ENCODE data around the gene RIMBP3B.
"Not testable (repeated sequence)": the region's sequence is repeated elsewhere in the genome, so short reads cannot be mapped to it uniquely, and the experiment has no call there.

Gene RIMBP3B
- total RNA-seq = 0 to 0.17 (median 0) reads per million in 3 donors

- DNase-seq; H3K27me3 ChIP-seq (replicated peaks; ENCODE audit: control insufficient read depth, insufficient read depth, low read length, poor library complexity, severe bottlenecking); H3K4me3 ChIP-seq (ENCODE audit: insufficient read depth, low read depth, low read length, poor library complexity, severe bottlenecking); H3K9me3 ChIP-seq (ENCODE audit: control insufficient read depth, low read length); H3K36me3 ChIP-seq (ENCODE audit: control insufficient read depth, insufficient read depth, low read length); H3K27ac ChIP-seq (ENCODE audit: insufficient read depth, low read length, poor library complexity, severe bottlenecking); H3K4me1 ChIP-seq (ENCODE audit: control insufficient read depth, insufficient read depth, low read length, poor library complexity, severe bottlenecking): not testable (repeated sequence)
Observed at GRCh38 chr22:21383701-21384467, at the start of gene RIMBP3B. RIMBP3B (plus strand) TSS chr22:21383751; CDS start chr22:21383859, 108 bp downstream.

- not testable (repeated sequence) for H3K27me3 ChIP-seq (replicated peaks; ENCODE audit: control insufficient read depth, insufficient read depth, low read length, poor library complexity, severe bottlenecking); H3K4me1 ChIP-seq (ENCODE audit: control insufficient read depth, insufficient read depth, low read length, poor library complexity, severe bottlenecking); H3K4me3 ChIP-seq (ENCODE audit: insufficient read depth, low read depth, low read length, poor library complexity, severe bottlenecking); H3K9me3 ChIP-seq (ENCODE audit: control insufficient read depth, low read length); H3K36me3 ChIP-seq (ENCODE audit: control insufficient read depth, insufficient read depth, low read length); H3K27ac ChIP-seq (ENCODE audit: insufficient read depth, low read length, poor library complexity, severe bottlenecking); DNase-seq
Observed at GRCh38 chr22:21357527-21357926, 26.0 kb upstream of the RIMBP3B start.

GRCh38 chr22:21360525-21360924 is 23.0 kb upstream of the RIMBP3B start:
- not testable (repeated sequence) for H3K36me3 ChIP-seq (ENCODE audit: control insufficient read depth, insufficient read depth, low read length); DNase-seq; H3K27ac ChIP-seq (ENCODE audit: insufficient read depth, low read length, poor library complexity, severe bottlenecking); H3K27me3 ChIP-seq (replicated peaks; ENCODE audit: control insufficient read depth, insufficient read depth, low read length, poor library complexity, severe bottlenecking); H3K4me1 ChIP-seq (ENCODE audit: control insufficient read depth, insufficient read depth, low read length, poor library complexity, severe bottlenecking); H3K9me3 ChIP-seq (ENCODE audit: control insufficient read depth, low read length); H3K4me3 ChIP-seq (ENCODE audit: insufficient read depth, low read depth, low read length, poor library complexity, severe bottlenecking)

- not testable (repeated sequence) for DNase-seq; H3K27me3 ChIP-seq (replicated peaks; ENCODE audit: control insufficient read depth, insufficient read depth, low read length, poor library complexity, severe bottlenecking); H3K27ac ChIP-seq (ENCODE audit: insufficient read depth, low read length, poor library complexity, severe bottlenecking); H3K4me1 ChIP-seq (ENCODE audit: control insufficient read depth, insufficient read depth, low read length, poor library complexity, severe bottlenecking); H3K4me3 ChIP-seq (ENCODE audit: insufficient read depth, low read depth, low read length, poor library complexity, severe bottlenecking); H3K9me3 ChIP-seq (ENCODE audit: control insufficient read depth, low read length); H3K36me3 ChIP-seq (ENCODE audit: control insufficient read depth, insufficient read depth, low read length)
Observed at GRCh38 chr22:21362473-21362872, 21.1 kb upstream of the RIMBP3B start.

- not testable (repeated sequence) for H3K27ac ChIP-seq (ENCODE audit: insufficient read depth, low read length, poor library complexity, severe bottlenecking); H3K9me3 ChIP-seq (ENCODE audit: control insufficient read depth, low read length); DNase-seq; H3K36me3 ChIP-seq (ENCODE audit: control insufficient read depth, insufficient read depth, low read length); H3K27me3 ChIP-seq (replicated peaks; ENCODE audit: control insufficient read depth, insufficient read depth, low read length, poor library complexity, severe bottlenecking); H3K4me3 ChIP-seq (ENCODE audit: insufficient read depth, low read depth, low read length, poor library complexity, severe bottlenecking); H3K4me1 ChIP-seq (ENCODE audit: control insufficient read depth, insufficient read depth, low read length, poor library complexity, severe bottlenecking)
Observed at GRCh38 chr22:21363061-21363460, 20.5 kb upstream of the RIMBP3B start.

- H3K9me3 ChIP-seq (ENCODE audit: control insufficient read depth, low read length); H3K36me3 ChIP-seq (ENCODE audit: control insufficient read depth, insufficient read depth, low read length); H3K27ac ChIP-seq (ENCODE audit: insufficient read depth, low read length, poor library complexity, severe bottlenecking); DNase-seq; H3K27me3 ChIP-seq (replicated peaks; ENCODE audit: control insufficient read depth, insufficient read depth, low read length, poor library complexity, severe bottlenecking); H3K4me1 ChIP-seq (ENCODE audit: control insufficient read depth, insufficient read depth, low read length, poor library complexity, severe bottlenecking); H3K4me3 ChIP-seq (ENCODE audit: insufficient read depth, low read depth, low read length, poor library complexity, severe bottlenecking): not testable (repeated sequence)
Observed at GRCh38 chr22:21363803-21364202, 19.7 kb upstream of the RIMBP3B start.

- not testable (repeated sequence) for H3K4me1 ChIP-seq (ENCODE audit: control insufficient read depth, insufficient read depth, low read length, poor library complexity, severe bottlenecking); DNase-seq; H3K9me3 ChIP-seq (ENCODE audit: control insufficient read depth, low read length); H3K27ac ChIP-seq (ENCODE audit: insufficient read depth, low read length, poor library complexity, severe bottlenecking); H3K36me3 ChIP-seq (ENCODE audit: control insufficient read depth, insufficient read depth, low read length); H3K27me3 ChIP-seq (replicated peaks; ENCODE audit: control insufficient read depth, insufficient read depth, low read length, poor library complexity, severe bottlenecking); H3K4me3 ChIP-seq (ENCODE audit: insufficient read depth, low read depth, low read length, poor library complexity, severe bottlenecking)
Observed at GRCh38 chr22:21364362-21364761, 19.2 kb upstream of the RIMBP3B start.

GRCh38 chr22:21365337-21365736 is 18.2 kb upstream of the RIMBP3B start:
- not testable (repeated sequence) for H3K4me3 ChIP-seq (ENCODE audit: insufficient read depth, low read depth, low read length, poor library complexity, severe bottlenecking); H3K9me3 ChIP-seq (ENCODE audit: control insufficient read depth, low read length); H3K27ac ChIP-seq (ENCODE audit: insufficient read depth, low read length, poor library complexity, severe bottlenecking); H3K36me3 ChIP-seq (ENCODE audit: control insufficient read depth, insufficient read depth, low read length); DNase-seq; H3K4me1 ChIP-seq (ENCODE audit: control insufficient read depth, insufficient read depth, low read length, poor library complexity, severe bottlenecking); H3K27me3 ChIP-seq (replicated peaks; ENCODE audit: control insufficient read depth, insufficient read depth, low read length, poor library complexity, severe bottlenecking)

GRCh38 chr22:21368603-21369310 is 14.8 kb upstream of the RIMBP3B start:
- not testable (repeated sequence) for H3K4me1 ChIP-seq (ENCODE audit: control insufficient read depth, insufficient read depth, low read length, poor library complexity, severe bottlenecking); H3K27ac ChIP-seq (ENCODE audit: insufficient read depth, low read length, poor library complexity, severe bottlenecking); DNase-seq; H3K9me3 ChIP-seq (ENCODE audit: control insufficient read depth, low read length); H3K4me3 ChIP-seq (ENCODE audit: insufficient read depth, low read depth, low read length, poor library complexity, severe bottlenecking); H3K27me3 ChIP-seq (replicated peaks; ENCODE audit: control insufficient read depth, insufficient read depth, low read length, poor library complexity, severe bottlenecking); H3K36me3 ChIP-seq (ENCODE audit: control insufficient read depth, insufficient read depth, low read length)

GRCh38 chr22:21375880-21376279 is 7.7 kb upstream of the RIMBP3B start:
- H3K9me3 ChIP-seq (ENCODE audit: control insufficient read depth, low read length); DNase-seq; H3K36me3 ChIP-seq (ENCODE audit: control insufficient read depth, insufficient read depth, low read length); H3K27me3 ChIP-seq (replicated peaks; ENCODE audit: control insufficient read depth, insufficient read depth, low read length, poor library complexity, severe bottlenecking); H3K27ac ChIP-seq (ENCODE audit: insufficient read depth, low read length, poor library complexity, severe bottlenecking); H3K4me1 ChIP-seq (ENCODE audit: control insufficient read depth, insufficient read depth, low read length, poor library complexity, severe bottlenecking); H3K4me3 ChIP-seq (ENCODE audit: insufficient read depth, low read depth, low read length, poor library complexity, severe bottlenecking): not testable (repeated sequence)
